CD1c-positive myeloid dendritic cell (primary cell): ENCODE measurements around the gene HMG20A.
"Not testable (repeated sequence)": the region's sequence is repeated elsewhere in the genome, so short reads cannot be mapped to it uniquely, and the experiment has no call there.

ENCODE experiments used
- DNase-seq: peaks from one replicate; pipeline ENCODE4 v3.0.0-alpha.2; 2016; ENCODE audit errors: extremely low spot score

Gene HMG20A

GRCh38 chr15:77406846-77407245 lies 13.8 kb upstream of the HMG20A start:
- DNase-seq: no peak

- DNase-seq: peak; percentile 58
Measured at GRCh38 chr15:77409259-77410156, 11.2 kb upstream of the HMG20A start.

GRCh38 chr15:77410157-77410500 lies 10.6 kb upstream of the HMG20A start:
- not testable (repeated sequence) for DNase-seq

GRCh38 chr15:77410701-77411618 lies 9.7 kb upstream of the HMG20A start:
- no peak for DNase-seq

- no peak for DNase-seq
Measured at GRCh38 chr15:77411619-77411976, 9.1 kb upstream of the HMG20A start.

GRCh38 chr15:77412972-77413698 lies 7.6 kb upstream of the HMG20A start:
- no peak for DNase-seq

- DNase-seq: no peak
Measured at GRCh38 chr15:77413699-77414349, 6.9 kb upstream of the HMG20A start.

GRCh38 chr15:77414789-77415442 lies 5.8 kb upstream of the HMG20A start:
- no peak for DNase-seq

- no peak for DNase-seq
Measured at GRCh38 chr15:77415450-77416147, 5.1 kb upstream of the HMG20A start.

- DNase-seq: peak; percentile 3
Measured at GRCh38 chr15:77416148-77416455, 4.6 kb upstream of the HMG20A start.

- no peak for DNase-seq
Measured at GRCh38 chr15:77416954-77417353, 3.7 kb upstream of the HMG20A start.

- DNase-seq: no peak
Measured at GRCh38 chr15:77417602-77418001, 3.1 kb upstream of the HMG20A start.

GRCh38 chr15:77418391-77418965 lies 2.2 kb upstream of the HMG20A start:
- DNase-seq: no peak

- peak; percentile 32 for DNase-seq
Measured at GRCh38 chr15:77418966-77419835, 1.5 kb upstream of the HMG20A start.

- peak; percentile 99 for DNase-seq
Measured at GRCh38 chr15:77419836-77420609, 665 bp upstream of the HMG20A start, which contains the start of gene PEAK1. TSS of gene PEAK1 (minus strand) at chr15:77420104. CDS start at chr15:77181926, 238,178 bp downstream.

- peak; percentile 2 for DNase-seq
Measured at GRCh38 chr15:77421370-77421700, 647 bp downstream of the HMG20A start.

- DNase-seq: no peak
Measured at GRCh38 chr15:77425104-77425503, 4.4 kb downstream of the HMG20A start.

- no peak for DNase-seq
Measured at GRCh38 chr15:77426377-77426776, 5.7 kb downstream of the HMG20A start.
